Hematopoietic multipotent progenitor cell treated with erythropoietin and hydrocortisone succinate and interleukin-3 and kit ligand, for 6 days (in vitro differentiated cells): Measurements from ENCODE around the gene SRCAP.
"Not testable (repeated sequence)": the region's sequence is repeated elsewhere in the genome, so short reads cannot be mapped to it uniquely, and the experiment has no call there.

Experiments
- DNase-seq: peaks from one replicate; pipeline ENCODE4 v3.0.0-alpha.2; 2015

Gene SRCAP

DNA sequence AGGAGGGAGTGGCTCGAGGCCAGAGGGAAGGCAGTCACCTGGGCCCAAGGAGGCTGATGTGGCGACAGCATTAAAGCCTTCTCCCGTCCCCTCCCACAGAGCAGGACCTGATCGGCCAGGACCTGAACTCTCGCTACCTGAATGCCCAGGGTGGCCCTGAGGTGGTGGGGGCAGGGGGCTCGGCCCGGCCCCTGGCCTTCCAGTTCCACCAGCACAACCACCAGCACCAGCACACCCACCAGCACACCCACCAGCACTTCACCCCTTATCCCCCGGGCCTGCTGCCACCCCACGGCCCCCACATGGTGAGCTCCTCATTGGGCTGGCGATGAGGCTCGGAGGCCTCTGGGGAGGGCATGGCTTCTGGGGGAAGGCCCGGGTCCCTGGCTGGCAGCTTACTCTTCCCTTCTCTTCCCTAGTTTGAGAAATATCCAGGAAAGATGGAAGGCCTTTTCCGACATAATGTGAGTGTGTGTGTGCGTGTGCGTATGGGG, 34.3 kb upstream of the SRCAP start:
- DNase-seq = no peak

DNA sequence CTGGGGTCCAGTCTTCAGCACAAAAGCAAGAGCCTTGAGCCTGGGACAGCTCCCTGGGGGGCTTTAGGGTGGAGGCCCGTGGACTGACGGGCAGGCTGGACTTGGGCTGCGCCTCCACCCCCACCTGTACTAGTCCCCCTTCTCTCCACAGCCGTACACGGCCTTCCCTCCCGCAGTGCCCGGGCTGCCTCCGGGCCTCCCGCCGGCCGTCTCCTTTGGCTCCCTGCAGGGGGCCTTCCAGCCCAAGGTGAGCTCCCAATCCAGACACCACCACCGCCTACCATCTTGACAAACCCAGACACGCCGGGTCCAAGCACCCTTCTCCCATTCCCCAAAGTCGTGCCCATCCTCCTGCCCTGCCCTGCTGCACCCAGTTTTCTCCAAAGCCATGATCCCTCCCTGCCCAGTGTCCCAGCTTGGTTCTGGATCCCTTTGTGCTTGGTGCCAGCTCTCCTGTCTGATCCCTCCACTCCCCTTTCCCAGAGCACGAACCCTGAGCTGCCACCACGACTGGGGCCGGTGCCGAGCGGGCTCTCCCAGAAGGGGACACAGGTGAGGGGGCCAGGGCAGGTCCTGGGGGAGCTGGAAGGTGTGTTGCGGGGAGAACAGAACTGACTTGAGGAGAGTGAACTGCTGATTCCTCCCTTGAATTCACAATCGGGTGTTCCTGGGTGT, 33.7 kb upstream of the SRCAP start:
- no peak for DNase-seq

DNA sequence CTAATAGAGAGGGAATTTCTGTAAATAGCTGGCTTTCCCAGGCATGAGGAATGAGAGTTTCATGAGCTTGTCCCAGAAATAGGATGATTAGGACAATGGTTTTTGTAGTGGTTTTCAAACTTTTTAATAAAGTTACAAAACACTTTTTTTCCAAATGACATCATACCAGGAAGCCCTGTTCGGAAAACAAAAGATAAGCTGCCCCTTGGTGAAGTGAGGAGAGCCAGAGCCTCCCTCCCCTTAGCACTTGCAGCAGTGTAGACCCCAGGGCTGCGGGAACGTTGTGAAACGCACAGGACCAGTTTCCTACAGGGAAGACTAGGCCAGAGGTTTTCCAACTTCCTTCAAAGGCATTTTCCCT, 33.2 kb upstream of the SRCAP start:
- no peak for DNase-seq

DNA sequence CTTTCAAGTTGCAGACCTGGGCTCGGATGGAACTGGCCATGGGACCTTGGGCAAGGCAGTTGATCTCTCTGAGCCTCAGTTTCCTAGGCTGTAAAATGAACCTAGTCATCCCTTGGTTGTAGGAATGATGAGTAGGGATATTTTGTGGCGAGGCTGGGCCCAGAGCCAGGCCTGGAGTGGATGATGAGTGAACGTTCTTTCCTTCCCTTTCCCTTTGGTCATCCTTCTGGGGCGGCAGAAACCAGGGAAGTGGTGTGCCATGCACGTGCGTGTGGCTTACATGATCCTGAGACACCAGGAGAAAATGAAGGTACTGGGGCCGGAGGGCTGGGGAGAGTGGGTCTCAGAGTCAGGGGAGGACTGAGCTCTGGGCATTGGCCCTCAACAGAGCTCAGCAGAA, 32.3 kb upstream of the SRCAP start:
- DNase-seq = no peak

DNA sequence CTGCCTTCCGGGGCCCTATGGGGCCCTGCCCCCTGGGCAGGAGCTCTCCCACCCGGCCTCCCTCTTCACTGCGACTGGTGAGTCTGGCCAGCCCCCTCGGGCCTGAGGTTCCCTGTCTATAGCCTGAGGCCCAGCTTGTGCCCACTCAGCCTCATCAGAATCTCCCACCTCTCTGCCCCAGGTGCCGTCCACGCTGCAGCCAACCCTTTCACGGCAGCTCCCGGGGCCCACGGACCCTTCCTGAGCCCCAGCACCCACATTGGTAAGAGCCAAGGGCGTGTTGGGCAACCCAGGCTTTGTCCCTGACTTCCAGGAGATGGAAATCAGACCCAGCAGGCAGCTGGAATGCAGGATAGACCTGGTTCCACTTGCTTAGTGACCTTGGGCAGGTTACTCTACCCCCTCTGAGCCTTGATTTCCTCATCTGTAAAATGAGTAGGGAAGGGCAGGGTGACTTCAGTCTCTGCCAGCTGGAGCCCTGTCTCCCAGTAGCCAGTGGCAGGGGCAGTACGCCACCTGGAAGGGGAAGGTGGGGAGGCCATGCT, 31.5 kb upstream of the SRCAP start:
- no peak for DNase-seq

DNA sequence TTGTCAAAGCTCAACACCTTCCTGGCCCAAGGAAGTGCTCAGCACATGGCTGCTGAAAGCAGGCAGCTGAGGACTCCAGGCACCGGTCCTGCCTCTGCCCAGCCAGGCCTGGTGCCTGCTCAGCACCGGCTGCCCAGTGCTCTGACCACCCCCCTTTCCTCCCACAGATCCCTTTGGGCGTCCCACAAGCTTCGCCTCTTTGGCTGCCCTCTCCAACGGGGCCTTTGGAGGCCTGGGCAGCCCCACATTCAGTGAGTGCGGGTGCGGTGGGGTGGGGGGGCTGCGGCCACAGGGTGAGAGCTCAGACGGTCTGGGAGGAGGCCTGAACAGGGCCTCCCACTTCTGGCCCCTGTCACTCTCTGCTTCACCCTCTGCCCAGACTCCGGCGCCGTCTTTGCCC, 30.6 kb upstream of the SRCAP start:
- DNase-seq = no peak

DNA sequence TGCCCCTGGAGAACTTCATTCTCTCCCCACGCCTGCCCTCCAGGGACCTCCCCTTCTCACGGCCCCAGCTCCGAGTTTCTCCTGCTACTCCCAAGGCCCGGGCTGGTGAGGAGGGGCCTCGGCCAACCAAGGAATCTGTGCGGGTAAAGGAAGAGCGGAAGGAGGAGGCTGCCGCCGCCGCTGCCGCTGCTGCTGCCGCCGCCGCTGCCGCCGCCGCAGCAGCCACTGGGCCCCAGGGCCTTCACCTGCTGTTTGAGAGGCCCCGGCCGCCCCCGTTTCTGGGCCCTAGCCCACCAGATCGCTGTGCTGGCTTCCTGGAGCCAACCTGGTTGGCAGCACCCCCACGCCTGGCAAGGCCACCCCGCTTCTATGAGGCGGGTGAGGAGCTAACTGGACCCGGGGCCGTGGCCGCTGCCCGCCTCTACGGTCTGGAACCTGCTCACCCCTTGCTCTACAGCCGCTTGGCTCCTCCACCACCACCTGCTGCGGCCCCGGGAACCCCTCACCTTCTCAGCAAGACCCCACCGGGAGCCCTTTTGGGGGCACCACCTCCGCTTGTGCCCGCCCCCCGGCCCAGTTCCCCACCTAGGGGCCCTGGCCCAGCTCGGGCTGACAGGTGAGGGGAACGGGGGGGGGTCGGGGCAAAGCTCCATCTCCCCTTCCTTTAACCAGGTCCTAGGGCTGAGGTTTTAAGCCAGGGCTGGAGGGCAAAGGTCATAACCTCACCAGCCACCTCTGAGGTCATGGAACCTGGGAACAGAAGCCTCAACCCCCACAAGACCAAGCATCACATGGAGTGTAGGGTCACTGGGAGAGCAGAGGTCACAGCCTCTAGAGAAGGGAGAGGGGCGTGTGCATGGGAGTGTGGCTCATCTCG, 29.7 kb upstream of the SRCAP start:
- no peak for DNase-seq

DNA sequence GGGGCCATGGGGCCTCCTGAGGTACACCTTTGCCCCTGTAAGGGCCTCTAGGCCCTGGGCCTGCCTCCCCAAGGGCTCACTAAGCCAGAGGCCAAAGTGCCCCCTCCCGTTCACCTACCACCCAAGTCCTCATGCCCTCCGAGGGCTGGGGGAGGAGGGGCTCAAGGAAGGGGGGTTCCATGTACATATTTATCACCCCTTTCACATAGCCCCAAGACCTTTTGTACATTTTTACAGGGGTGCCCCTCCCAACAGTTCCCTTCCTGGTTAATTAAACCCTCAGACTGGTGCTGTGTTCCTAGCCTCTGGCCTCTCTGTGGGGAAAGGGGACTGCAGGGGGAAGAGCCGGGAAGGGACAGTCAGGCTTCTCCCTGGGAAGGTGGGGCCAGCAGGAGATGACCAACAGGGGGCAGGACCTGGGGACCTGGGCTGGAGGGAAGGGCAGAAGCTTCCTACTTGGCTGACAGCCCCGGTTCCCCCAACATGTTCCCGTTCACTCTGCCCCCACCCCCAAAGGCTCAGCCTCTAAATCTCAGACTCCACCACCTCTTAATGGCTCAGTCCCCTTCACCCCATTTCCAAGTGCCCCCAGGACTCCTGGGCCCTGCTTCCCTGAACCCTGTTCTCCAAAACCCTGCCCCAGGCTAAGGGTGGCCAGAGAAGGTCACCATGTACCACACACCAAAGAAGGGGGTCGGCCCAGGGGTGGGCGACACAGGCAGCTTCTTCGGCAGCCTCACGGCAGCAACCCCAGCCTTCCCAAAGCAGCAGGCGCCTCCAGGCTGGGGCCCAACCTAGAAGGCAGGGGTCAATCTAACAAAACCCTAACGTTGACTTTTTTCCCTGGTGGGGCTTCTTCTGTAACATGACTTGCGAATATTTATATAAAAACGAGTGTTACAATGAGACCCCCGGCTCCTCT, 28.8 kb upstream of the SRCAP start:
- DNase-seq = no peak

DNA sequence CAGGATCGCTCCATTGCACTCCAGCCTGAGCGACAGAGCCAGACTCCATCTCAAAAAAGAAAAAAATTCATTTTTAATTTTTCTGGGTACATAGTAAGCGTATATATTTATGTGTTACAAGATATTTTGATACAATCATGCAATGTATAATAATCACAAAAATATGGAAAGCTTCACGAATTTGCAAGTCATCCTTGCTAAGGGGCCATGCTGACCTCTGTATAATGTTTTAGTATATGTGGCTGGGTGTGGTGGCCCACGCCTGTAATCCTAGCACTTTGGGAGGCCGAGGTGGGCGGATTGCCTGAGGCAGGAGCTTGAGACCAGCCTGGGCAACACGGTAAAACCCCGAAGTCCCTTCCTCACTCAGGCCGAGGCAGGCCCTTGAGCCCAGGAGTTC, 23.8 kb upstream of the SRCAP start:
- DNase-seq = no peak

DNA sequence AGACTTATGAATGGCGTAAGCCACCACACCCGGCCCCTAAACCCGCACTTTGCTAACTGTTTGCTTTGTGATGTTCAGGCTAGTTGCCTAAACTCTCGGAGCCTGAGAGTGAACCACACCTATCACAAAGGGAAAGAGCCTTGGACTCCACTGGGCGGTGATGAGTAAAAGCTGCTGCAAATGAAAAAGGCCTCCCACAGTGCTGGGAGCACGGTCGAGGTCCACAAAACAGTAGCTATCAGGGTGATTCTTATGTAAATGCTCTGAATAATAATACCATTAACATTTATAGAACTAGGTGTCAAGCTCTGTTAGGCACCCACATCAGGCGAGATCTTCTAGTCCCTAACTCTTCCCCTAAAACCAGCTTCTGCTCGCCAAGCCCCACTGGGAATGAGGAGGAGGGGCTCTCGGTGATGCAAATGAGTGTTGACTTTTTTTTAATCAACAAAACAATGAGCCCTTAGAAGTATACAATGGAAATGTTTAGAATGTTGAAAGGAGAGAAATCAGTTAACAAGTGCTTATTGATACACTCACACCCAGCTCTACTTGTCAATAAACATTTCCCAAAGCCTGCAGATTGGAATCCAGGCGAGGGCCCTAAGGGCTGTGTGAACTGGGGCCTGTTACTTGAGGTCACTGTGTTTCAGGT, 20.9 kb upstream of the SRCAP start:
- no peak for DNase-seq

DNA sequence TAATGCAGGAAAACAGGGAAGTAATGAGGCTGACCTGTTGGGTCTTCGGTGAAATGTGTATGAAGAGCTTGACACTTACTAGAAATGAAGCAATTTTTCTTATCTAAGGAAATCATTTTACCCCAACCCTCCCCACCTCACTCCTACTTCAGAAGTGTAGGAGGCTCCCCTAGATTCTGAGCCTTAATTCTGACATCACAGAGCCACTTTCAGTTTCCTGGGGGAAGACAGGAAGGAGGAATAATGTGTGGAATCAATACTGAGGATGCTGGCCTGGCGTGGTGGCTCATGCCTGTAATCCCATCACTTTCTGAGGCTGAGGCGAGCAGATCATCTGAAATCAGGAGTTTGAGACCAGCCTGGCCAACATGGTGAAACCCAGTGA, 20.4 kb upstream of the SRCAP start:
- peak; percentile 27 for DNase-seq

DNA sequence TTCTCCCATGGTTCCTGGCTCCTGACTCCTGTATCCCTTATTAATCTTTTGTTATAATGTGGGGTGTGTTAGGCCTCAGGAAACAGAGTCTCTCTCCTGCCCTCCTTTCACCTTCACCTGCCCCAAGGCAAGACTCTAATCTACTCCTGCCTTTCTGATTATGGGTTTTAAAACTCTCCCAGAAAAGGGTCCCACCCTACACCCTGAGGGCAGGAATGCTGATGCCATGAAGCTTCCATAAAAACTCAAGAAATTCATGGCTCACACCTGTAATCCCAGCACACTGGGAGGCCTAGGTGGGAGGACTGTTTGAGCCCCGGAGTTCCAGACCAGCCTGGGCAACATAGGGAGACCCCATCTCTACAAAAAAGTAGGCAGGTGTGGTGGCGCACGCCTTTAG, 18.6 kb upstream of the SRCAP start:
- no peak for DNase-seq

DNA sequence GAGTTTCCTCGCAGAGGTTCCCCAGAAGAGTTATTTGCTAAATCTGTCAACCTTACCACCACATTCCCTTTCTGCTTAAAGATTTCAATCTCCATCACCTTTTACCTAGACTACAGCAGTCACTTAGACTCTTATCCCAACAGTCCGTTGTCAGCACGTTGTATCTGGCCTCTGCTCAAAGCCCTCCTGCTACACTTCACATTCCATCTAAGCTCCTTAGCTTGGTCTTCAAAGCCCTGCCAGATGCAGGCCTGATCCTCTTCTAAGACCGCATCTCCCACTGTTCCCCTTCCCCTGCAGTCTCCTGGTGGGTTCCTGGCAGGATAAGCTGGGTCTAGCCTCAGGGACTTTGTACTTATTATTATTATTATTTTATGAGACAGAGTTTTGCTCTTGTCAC, 10.3 kb upstream of the SRCAP start:
- DNase-seq = no peak

DNA sequence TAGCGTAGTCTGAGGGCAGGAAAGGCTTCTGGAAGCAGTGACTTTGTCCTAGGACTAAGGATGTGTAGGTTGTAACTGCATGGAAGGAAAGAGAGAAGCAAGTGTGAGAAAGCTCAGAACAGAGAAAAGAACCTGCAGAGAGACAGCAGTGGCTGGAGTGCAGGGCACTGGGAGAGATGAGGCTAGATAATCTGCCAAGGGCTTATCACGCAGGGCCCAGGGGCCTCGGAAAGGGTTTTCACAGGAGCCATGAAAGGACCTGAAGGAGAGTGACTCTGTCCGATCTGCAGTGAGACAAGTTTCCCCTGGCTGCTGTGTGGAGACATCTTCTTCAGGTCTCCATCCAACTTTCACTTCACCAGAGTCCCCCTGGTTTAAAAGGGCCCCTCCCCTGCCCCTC, 7.1 kb upstream of the SRCAP start:
- DNase-seq = peak; percentile 70

DNA sequence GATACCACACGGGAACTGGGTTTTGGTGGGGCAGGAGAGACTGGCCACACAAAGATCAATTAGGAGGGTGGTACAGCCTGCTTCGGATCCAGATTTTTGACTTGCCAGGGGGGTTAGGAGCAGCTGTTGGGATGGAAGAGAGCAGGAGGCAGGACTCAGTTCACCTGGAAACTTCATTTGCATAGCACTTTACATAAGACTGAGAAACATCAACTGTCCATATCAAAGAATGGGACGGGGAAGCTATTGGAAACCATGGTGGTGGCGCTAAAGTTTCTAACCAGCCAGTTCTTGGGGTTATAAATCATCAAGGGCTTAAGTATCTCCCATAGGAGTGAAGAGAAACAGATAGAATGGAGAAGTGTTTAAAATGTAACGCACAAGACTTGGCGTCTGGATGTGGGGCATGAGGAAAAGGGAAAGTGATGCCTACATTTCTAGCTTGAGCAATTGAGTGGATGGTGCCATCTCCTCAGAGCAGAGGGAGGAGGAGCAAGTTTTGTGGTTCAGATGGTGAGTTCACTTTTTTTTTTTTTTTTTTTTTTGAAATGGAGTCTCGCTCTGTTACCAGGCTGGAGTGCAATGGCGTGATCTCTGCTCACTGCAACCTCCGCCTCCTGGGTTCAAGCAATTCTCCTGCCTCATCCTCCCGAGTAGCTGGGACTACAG, 6.4 kb upstream of the SRCAP start:
- peak; percentile 67 for DNase-seq

DNA sequence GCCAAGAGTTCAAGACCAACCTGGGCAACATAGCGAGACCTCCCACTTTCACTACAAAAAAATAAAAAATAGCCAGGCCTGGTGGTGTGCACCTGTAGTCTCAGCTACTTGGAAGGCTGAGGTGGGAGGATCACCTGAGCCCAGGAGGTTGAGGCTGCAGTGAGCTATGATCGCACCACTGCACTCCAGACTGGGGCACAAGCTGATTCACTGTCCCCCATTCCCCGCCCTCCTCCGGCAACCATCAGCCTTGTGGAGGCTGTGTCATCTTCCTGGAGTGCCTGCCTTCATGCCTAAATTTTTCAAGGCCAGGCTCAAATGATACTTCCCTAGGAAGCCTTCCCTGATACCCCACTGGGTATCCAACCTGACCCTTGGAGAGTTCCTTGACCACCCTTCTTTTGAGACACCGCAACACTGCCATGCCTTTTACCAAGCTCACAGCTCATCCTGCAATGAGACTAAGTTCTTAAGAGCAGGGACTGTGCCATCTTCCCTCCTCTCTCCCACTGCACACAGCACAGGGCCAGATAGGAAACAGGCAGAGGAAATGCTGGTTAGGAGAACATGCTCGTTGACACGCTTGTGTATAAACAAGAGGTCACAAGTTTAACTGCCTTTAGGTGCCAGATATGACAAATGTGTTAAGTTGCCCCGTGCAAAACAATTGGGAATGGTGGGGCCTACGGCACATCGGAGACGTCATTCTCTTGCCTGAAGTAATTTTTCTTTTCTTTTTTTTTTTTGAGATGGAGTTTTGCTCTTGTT, 3.9 kb upstream of the SRCAP start:
- peak; percentile 40 for DNase-seq

DNA sequence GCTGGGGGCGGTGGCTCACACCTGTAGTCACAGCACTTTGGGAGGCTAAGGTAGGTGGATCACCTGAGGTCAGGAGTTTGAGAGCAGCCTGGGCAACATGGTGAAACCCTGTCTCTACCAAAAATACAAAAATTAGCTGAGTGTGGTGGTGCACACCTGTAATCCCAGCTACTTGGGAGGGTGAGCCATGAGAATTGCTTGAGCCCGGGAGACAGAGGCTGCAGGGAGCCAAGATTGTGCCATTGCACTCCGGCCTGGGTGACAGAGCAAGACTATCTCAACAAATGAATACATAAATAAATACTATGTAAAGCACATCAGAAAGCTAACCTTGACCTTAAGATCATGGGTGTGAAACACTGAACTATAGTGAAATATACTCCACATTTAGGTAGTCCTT, 2.3 kb upstream of the SRCAP start:
- DNase-seq = not testable (repeated sequence)

DNA sequence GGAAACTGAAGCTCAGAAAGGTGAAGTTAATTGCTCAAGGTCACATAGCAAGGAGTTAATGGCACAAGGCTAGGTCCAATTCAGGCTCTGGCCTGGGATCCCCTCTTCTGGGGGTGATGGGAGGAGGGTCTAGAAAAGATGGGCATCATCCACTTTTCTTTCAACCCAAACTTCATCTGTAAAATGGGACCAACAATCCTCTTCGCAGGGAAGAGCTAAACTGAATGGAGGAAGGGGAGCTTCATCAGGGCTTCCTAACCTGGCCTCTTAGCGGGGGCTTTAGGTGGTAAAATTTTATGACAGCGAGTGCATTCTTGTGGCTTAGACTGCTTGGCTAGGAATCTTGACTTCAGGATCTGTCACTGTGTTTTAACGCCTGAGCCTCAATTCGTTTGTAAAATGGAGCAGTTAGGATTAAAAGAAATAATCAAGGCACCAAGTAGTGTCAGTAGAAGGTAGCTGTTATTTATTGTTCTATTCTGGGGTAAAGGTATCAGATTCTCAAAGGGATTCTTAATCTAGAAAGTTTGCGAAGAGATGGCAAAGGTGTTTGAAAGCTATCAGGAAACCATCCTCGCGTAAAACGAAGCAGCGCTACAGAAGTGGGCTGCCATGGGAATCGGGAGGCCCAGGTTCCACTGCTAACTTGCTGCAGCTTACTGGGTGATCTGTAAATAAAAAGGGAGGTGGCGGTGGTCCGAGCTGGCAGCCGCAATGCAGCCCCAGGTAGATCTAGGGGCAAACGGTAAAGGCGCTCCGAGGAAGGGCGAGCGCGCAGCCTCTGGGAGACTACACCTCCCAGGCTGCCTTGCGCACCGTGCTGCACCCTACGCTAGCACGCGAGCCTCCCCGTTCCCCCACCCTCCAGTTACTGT, 1.5 kb upstream of the SRCAP start:
- peak; percentile 22 for DNase-seq

DNA sequence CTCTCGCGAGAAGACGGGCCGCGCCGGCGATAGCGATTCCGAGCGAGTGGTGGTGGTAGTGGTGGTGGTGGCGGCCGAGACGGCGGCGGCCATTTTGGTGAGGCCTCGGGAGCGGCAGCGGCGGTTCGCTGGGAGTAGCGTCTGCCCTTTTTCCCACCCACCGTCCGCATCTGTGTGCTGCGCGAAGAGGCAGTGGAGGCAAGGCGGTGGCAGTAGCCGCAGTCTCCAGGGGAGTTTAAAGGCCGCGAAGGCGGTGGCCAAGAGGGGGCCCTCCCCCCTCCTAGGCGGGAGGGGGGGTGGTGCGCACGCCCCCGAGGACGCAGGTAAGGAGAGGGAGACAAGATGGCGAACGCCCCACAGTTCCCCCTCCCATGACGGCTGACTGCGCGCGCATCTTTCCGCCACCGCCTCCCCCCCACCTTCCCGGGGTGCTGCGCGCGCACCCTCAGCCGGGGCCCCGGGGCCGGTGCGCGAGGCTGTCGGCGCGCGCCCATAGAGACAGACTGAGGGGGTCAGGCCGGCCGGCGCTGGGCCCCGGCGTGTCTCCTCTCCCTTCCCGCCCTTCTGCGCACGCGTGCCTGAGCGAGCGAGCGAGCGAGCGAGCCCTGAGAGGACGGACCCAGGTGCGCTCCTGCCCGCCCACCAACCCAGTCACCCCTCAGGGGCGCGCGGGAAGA, 694 bp upstream of the SRCAP start:
- peak; percentile 98 for DNase-seq
